Measurements from ENCODE around the gene DCHS2.

The DCHS2 gene

DNA sequence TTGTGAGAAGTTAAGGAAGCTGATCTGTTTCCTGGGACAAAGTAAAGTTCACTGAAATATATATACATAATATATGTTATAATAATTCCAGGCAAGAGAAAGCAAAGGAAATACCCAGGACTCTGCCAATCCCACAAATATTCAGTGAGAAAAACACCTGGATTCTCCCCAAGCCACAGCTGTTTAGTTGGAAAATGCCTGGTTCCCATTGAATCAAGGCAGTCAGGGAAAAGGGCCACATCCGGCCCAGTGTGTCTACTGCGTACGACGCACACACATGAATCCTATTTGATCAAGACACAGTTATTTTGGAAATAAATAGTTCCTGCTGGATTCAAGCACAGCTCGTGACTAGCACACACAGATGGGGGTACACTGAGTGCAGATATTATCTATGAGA lies 6.3 kb upstream of the DCHS2 start:
- H3K27ac ChIP-seq: no peak overlapping the region
- TF ChIP-seq CTCF (IDR thresholded peaks at IDR 0.05): no peak
- H3K9me3 ChIP-seq: no peaks in the 10 kb centered on the region
- no peaks in the 10 kb centered on the region for H3K4me1 ChIP-seq (ENCODE audit: control insufficient read depth in 1 of 2, insufficient read depth in 1 of 2, low read depth in 1 of 2, low read length in 1 of 2)
- H3K27me3 ChIP-seq: peaks cover 90% of the 10 kb centered on the region
- H3K36me3 ChIP-seq: no peaks in the 10 kb centered on the region
- H3K4me3 ChIP-seq (ENCODE audit: low read depth in 1 of 2, low read length in 1 of 2): no peak overlapping the region

- H3K27me3 ChIP-seq: peaks cover 90% of the 10 kb centered on the region
- H3K36me3 ChIP-seq: no peaks in the 10 kb centered on the region
These were observed 4.3 kb upstream of the DCHS2 start for GRCh38 chr4:154495867-154496266.

DNA sequence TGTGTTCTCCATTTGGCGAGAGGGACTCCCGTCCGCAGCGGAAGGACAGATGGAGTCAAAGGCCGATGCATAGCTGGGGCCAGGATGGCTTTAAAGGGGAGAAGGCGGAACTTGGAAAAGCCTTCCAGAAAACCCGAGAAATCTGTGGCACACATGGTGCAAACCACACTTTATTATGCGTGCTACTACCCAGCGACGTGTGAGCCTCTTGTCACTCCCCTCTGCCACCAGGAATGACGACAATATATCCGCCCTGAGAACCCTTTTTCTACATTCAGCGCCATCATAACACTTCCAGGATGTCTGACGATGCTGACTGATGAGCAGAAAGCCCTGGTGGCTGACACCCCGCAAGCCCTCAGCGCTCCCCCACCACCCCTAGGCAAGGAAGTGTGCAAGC lies 689 bp upstream of the DCHS2 start:
- no peaks in the 10 kb centered on the region for H3K36me3 ChIP-seq
- no peak overlapping the region for H3K4me3 ChIP-seq (ENCODE audit: low read depth in 1 of 2, low read length in 1 of 2)
- no peak overlapping the region for H3K27ac ChIP-seq
- peaks cover 96% of the 10 kb centered on the region for H3K27me3 ChIP-seq
- peaks cover 0 to 5% of the 10 kb centered on the region in 2 experiments for H3K4me1 ChIP-seq (ENCODE audit: control insufficient read depth in 1 of 2, insufficient read depth in 1 of 2, low read depth in 1 of 2, low read length in 1 of 2)
- H3K9me3 ChIP-seq: no peaks in the 10 kb centered on the region
- TF ChIP-seq CTCF (IDR thresholded peaks at IDR 0.05): no peak

More at GRCh38 chr4:154495867-154496266, 4.3 kb upstream of the DCHS2 start:
- Histone ChIP-seq H3K4me3 (ENCODE audit: low read depth in 1 of 2, low read length in 1 of 2) (no peak overlapping the region), H3K9me3 (no peaks in the 10 kb centered on the region), H3K27ac (no peak overlapping the region), H3K4me1 (ENCODE audit: control insufficient read depth in 1 of 2, insufficient read depth in 1 of 2, low read depth in 1 of 2, low read length in 1 of 2) (peaks cover 0 to 2% of the 10 kb centered on the region in 2 experiments)
- no peak for TF ChIP-seq CTCF (IDR thresholded peaks at IDR 0.05)

- Histone ChIP-seq H3K27ac (no peak overlapping the region), H3K36me3 (no peaks in the 10 kb centered on the region), H3K27me3 (peaks cover 98% of the 10 kb centered on the region), H3K4me3 (ENCODE audit: low read depth in 1 of 2, low read length in 1 of 2) (no peak overlapping the region), H3K9me3 (no peaks in the 10 kb centered on the region), H3K4me1 (ENCODE audit: control insufficient read depth in 1 of 2, insufficient read depth in 1 of 2, low read depth in 1 of 2, low read length in 1 of 2) (peaks cover 0 to 5% of the 10 kb centered on the region in 2 experiments)
- no peak for TF ChIP-seq CTCF (IDR thresholded peaks at IDR 0.05)
These were observed 837 bp downstream of the DCHS2 start for GRCh38 chr4:154490583-154491340.

DNA sequence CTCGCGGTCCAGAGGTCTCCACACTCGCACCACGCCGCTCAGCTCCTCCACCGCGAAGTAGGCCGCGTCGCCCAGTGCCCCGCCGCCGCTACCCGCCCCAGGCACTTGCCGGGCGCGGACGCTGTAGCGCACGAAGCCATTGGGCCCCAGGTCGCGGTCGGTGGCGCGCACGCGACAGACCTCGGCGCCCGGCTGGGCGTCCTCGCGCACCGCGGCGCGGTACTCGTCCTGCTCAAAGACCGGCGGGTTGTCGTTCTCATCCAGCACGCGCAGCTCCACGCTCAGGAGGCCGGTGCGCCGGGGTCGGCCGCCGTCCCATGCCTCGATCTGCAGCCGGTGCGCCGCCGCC lies 1.4 kb downstream of the DCHS2 start:
- peaks cover 0 to 5% of the 10 kb centered on the region in 2 experiments for H3K4me1 ChIP-seq (ENCODE audit: control insufficient read depth in 1 of 2, insufficient read depth in 1 of 2, low read depth in 1 of 2, low read length in 1 of 2)
- no peaks in the 10 kb centered on the region for H3K9me3 ChIP-seq
- no peak overlapping the region for H3K27ac ChIP-seq
- no peak overlapping the region for H3K4me3 ChIP-seq (ENCODE audit: low read depth in 1 of 2, low read length in 1 of 2)
- no peak for TF ChIP-seq CTCF (IDR thresholded peaks at IDR 0.05)
- peaks cover 100% of the 10 kb centered on the region for H3K27me3 ChIP-seq
- no peaks in the 10 kb centered on the region for H3K36me3 ChIP-seq
